ENCODE measurements around the gene KLHL35.

DNA sequence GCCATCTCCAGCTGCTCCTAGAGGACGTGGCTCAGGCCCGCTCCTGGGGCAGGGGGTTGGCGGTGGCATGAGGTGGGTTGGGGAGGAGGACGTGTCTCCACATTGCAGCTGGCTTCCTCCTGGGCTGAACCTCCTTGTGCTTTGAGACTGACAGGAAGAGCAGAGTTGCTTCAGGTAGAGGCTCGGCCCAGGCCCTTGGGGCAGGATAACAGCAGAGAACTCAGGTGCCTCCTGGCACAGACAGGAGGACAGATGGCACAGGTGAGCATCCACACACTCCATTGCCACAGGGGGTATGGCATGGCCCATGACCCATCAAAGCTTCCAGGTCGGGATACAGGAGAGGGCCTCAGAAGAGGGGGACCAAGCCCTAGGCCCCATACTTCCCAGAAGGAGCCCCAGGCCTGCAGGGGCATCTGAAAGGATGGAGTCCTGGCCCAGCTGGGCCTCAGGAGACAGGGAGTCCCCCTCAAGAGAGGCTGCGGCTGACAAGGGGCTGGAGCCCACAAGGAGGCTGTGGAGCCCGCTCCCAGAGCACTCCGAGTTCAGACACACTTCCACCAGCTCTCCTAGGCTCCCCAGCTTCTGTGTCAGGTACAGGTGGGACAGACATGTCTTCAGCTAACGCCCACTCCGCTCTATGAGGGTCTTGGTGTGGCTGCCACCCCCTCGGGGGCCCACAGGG is 2.0 kb upstream of the KLHL35 start:
- TF ChIP-seq EZH2 (IDR thresholded peaks at IDR 0.05; ENCODE audit: low read length, missing control alignments): no peak
- TF ChIP-seq, protein P1, sequence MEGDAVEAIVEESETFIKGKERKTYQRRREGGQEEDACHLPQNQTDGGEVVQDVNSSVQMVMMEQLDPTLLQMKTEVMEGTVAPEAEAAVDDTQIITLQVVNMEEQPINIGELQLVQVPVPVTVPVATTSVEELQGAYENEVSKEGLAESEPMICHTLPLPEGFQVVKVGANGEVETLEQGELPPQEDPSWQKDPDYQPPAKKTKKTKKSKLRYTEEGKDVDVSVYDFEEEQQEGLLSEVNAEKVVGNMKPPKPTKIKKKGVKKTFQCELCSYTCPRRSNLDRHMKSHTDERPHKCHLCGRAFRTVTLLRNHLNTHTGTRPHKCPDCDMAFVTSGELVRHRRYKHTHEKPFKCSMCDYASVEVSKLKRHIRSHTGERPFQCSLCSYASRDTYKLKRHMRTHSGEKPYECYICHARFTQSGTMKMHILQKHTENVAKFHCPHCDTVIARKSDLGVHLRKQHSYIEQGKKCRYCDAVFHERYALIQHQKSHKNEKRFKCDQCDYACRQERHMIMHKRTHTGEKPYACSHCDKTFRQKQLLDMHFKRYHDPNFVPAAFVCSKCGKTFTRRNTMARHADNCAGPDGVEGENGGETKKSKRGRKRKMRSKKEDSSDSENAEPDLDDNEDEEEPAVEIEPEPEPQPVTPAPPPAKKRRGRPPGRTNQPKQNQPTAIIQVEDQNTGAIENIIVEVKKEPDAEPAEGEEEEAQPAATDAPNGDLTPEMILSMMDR (conservative IDR thresholded peaks at IDR 0.05 in 1 of 2, IDR thresholded peaks at IDR 0.05 in 1 of 2; ENCODE audit: low read depth in 1 of 2, low read length in 2 of 2): no peak
